Amniotic stem cell (primary cell): ENCODE results near the gene PLXNA2.

Source experiments
- DNase-seq: peaks from one replicate; lab custom pipeline; 2025; lab: John Stamatoyannopoulos, UW

Gene PLXNA2

DNA sequence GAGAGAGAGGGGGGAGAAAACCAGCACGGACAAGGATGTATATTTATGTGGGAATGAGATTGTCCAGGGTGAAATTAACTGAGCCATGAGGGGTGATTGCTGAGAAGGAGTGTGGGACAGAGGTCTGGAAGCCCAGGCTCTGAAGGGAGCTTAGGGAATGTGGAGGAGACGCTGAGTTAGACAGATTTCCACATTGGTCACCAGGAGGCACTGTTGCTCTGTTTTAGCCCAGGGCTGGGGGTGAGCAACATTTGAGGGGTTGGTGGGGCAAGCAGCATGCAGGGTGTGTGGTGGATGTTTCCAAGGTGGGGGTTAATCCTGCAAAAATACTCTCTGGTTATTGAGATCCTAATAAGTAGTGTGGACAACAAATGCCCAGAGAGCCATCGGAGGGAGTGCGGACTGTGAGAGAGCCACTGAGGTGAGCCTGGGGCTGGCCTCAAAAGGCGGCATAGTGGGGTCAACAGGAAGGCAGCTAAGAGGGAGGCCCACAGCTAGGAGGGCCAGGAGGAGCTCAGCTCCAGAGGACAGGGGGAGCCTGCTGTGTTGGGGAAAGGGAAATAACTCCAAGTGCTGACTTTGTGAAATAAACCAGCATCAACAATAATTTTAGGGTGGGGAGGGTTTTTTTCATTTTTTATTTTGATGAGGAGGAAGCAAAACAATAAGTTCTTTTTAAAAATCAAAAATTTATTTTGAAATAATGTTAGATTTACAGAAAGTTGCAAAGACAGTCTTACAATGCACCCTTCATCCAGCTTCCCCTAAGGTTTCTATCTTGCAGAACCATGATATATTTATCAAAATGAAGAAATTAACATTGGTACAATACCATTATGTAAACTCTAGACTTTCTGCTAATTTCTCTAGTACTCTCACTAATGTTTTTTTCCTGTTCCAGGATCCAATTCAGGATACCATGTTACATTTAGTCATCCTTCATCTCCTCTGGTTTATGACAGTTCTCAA lies 250.4 kb downstream of the PLXNA2 start:
- no peak for DNase-seq

DNA sequence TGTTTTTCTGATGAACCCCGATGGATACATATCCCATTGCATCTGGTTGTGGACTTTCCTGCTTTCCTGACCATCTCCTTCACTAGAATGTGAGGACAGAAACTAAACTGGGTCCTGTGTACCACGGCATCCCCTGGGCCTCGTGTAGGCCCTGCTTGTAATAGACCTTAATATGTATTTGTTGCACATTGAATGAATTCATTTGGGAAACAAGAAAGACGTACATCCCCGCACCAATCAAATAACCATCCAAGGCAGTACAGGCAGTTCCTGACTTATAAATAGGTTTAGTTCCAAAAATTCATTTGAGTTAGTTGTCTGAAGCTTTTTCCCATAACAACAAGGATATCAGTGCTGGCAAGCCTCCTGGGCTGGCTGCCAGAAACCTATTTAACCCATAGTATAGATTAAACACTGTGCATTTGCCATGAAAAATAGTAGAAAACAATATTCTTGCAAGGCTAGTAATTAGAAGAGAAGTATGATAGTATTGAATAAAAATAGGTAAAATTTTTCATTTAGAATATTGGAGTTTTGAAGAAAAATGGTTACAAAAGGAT lies 251.4 kb downstream of the PLXNA2 start:
- DNase-seq: no peak

DNA sequence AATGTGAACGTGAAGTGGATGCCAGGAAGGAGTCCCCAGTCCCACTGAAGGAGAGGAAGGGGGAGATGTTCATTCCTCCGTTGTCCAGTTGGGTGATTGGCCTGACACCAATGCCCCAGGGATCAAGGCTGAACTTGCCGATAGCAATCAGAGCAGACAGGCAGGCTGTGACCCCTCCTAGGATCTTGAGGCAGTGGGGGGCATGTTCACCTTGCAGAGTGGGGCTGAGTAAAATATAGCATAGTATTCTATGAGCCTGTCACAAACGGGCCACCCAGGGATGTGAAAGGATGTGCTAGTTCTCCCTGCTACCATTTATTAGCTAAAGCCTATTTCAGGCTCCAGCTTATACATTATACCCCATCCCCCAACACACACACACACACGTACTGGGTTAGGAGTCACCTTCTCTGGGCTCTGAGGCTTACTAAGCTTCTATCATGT lies 252.6 kb downstream of the PLXNA2 start:
- DNase-seq: no peak

DNA sequence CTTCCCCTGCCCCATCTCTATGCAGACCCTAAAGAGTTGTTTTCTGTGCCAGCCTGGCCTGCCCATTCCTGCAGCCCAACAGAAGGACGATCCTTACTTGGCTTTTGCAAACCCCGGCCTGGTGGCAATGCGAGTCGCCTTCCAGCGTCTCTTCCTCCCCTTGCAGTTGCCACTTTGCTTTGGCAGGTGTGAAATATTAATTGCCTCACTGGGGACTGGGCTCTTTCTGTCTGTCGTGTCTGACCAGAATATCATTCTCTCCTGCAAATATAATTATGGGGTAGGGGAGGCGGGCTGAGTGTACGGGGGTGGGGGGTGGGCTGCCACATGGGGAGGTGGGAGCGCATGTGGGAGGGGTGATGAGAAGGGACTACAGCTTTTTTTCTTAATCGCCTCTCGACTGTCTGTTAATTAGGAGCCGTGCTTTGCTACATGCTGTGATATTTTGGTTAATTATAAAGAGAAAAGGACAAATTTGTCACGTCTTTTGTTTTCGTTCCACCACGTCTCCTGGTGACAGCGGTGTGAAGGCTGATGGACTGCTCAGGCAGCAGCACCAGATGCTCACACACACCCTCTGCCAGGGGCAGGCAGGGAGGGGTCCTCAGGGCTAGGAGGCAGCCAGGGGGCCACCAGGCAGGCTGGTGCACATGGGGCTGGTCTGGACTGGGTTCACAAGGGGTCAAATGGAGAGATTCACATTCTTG lies 253.2 kb downstream of the PLXNA2 start:
- DNase-seq: no peak

DNA sequence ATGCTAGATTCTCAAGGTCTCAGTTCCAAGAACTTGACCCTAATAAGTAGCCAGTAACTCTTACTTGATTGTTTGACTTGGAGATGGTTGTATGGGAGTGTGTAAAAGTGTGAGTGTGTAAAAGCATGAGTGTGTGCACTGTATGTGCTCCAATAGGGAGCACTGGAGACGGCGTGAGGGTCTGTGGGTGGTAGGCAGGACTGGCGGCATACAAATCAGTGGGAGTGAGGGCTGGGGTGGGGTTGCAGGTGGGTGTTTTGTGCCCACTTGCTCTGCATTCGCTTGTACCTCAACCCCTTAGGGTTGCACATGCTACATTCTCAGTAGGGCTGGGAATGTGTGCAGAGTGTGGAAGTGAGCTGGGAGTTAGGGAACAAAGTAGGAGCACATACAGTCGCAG lies 253.7 kb downstream of the PLXNA2 start:
- no peak for DNase-seq

DNA sequence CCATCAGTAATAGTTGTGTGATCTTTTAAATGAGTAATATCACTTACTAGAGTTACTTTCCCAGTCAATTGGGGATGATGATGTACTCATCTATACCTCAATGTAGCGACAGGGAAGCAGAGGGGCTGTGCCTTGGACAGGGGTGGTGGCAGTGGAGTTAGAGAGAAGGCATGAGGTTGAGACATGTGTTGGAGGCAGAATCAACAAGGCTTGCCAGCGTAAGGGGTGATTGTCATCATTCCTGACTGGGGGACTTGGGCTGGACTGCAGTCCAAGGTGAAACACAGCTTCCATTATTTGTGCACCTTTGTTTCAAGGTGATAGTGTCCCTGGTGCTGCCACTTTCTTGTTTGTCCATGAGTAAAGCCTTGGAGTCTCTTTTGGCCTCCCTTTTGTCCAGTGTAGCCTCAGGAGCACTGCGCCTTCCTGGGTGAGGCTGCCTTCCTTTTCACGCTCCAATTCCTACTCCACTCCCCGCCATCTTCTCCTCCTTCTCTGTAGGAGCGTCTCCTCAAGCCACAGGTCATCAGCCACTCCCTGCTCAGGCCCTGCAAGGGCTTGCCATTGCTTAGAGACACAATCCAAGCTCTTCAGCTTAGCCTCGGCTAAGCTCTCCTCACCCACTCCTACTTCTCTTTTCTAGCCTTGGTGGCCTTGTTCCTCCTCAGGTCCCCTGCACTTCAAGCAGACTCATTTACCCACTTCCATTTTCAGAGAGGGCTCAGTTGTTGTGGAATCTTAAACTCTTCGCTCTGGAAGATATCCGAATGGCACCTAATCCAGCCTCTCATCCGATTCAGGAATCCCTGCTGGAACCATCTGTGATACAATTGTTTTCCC lies 255.6 kb downstream of the PLXNA2 start:
- DNase-seq: no peak

DNA sequence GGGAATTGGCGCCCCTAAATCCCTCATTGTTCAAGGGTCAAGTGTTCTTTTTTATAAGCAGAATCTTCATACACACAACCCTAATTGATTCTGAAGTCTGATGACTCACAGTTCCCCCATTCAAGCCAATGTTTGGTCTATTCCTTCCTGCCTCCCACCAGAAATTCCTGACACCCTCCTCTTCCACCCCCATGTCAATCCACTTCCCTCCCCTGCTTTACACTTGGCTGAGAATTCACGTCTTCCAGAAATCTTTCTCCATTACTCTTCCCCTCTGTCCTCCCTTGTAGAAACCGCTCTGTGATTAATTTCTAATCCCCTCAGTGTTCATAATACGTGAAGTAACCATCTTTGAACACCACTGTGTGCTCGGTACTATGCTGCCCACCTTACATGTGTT lies 257.0 kb downstream of the PLXNA2 start:
- no peak for DNase-seq

DNA sequence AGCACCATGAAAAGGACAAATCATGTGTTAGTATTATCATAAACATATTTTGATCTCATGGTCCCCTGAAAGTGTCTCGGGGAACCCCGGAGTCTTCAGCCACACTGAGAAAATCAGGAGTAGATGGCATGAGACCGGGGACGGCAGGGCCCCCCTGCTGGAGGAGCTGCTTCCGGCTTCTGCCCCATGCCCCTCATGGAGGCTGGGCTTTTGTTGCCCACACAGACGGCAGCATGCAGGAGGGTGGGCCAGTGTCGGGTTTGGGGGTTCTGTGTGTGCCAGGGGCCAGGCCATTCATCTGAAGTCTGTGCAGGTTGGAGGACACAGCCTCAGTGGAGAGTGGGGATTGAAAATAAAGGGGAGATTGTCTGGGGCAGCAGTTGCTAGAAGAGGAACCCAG lies 258.2 kb downstream of the PLXNA2 start:
- no peak for DNase-seq

DNA sequence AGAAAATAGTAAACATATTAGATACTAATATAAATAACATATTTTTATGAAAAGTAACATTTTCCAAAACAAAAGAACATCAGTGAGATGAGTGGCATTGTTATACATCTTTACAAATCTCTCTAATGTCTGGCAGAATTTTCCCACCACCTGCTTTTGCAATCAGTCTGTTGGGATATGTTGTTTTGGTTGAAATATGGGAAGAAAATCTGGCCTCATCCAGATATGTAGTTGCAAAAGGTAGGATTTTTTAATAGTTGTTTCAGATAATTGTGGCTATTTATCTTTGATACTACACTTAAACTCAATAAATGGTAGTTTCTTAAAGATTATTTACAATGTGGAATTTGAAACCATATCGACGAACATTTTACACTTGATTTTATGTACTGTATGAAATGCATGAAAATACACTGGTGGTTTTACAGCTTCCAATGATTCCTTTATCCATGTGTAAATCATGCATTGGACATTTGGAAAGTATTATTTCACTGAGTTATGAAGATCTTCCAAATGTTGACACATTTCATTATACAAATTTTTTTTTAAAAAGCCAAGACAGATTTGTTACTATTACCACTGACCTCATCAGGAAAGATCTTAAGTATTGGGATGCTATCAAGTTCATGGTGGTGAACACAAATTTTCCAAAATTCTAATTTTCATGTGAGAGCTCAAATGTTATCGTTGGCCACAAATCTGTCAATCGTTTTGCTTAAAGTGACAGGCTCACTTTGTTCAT lies 259.2 kb downstream of the PLXNA2 start:
- DNase-seq: no peak

DNA sequence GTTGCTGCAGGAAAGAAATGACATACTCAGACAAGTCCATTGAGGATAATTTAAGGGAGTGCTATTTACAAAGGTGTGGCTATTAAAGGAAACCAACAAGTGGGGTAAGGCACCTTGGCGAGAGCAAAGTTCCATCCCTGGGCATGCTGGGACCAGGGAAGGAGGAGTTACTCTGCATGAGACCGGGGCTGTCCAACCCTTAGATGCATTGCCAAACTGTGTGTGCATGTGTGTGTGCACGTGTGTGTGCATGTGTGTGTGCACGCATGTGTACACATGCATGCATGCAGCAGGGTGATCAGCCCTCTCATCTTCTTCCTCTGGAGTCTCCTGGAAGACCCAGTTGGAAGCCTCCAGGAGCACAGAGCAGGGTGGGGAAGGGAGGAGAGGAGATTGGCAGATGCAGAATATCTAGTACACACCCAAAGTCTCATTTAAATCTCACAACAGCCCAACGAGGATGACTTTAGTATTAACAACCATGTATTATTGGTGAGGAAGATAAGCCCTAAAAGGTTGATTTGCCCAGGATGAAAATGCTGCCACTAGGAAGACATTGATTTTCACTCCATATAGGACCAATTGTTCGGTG lies 261.0 kb downstream of the PLXNA2 start:
- no peak for DNase-seq

DNA sequence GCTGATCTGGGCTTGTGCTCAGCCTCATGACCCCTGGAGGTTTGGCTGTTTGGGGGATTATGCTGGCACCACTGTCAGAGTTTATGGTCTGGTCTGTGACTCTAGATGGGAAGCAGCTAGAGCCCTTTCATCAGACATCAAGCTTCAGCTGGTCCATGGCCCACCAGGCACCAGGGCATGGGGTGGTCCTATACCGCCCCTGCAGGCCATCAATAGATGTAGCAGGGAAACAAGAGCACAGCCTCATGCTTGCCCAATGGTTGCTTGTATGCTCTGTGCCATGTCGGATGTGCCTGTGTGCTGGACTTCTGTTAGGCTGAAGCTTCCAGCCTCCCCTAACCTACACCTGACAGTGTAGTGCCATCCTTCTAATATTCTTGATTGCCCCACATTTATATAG lies 262.2 kb downstream of the PLXNA2 start:
- no peak for DNase-seq

DNA sequence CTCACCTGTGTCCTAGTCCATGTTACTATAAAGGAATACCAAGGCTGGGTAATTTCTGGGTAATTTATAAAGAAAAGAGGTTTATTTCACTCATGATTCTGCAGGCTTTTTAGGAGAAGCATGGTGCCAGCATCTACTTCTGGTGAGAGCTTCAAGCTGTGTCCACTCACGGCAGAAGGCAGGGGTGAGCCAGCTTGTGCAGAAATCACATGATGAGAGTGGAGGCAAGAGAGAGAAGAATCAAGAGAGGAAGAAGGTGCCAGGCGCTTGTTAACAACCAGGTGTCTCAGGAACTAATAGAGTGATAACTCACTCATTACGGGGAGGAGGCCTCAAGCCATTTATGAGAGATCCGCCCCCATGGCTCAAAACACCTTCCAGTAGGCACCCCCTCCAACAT lies 265.7 kb downstream of the PLXNA2 start:
- DNase-seq: no peak

DNA sequence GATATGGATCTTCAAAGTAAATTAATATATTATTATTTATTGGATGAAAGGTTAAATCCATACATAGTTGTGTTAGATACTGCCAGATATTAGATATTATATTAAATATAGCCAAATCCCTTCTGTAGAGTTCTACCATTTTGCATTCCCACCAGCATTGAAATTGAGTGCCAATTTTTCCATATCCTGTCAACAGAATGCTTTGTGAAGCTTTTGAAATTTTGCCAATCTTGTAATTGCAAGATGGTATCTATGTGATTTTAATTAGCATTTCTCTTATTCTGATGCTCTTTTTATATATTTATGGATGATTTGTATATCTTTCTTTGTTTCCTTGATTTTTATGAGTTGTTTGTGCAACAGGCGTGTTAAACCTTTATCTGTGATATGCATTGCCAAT lies 266.3 kb downstream of the PLXNA2 start:
- DNase-seq: no peak

DNA sequence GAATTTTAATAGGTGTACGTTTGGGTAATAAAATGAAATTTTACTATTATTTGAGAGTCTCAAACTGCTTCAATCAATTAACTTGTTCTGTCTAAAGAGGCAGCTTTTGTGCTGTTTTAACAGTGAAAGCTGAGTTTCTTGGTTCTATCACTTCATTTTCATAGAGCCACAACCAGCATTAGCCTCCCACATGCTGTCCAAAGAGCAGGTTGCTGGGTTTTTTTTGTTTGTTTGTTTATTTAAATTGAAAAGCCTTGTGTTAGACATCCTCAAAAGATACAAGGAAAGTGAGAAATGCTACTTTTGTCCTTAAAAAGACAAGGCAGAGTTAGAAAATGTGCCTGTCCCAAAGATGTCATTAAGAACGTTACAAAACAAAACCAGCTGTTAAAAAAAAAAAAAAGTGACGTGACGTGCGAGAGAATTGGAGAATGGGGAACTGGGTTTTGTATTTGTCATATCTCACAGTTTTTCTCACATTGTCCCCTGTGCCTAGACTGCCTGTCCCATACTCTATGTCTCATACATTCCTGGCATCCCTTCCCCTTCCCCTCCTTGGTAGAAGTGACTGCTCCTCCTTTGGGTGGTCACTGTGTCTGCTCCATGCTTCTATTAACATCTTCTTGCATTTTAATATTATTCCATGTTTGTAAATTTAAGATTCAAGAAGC lies 270.2 kb downstream of the PLXNA2 start:
- no peak for DNase-seq

DNA sequence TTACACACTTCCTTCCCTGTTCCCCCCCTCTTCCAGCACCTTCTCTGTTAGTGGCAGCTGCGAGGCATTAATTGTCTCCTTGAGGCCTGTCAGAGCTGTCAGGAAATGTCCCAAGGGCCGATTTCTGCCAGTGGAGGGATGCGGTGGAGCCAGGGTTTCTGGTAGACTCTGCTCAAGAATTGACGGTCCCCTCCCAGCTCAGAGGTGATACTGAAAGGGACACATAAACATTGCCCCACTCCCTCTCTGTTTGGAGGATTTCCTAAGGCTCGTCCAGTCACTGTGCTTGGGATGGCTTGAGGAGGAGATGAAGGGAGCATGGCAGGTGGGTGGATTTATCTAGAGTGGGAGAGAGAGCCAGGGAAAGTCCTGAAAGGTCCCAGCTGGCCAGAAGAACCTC lies 271.8 kb downstream of the PLXNA2 start:
- no peak for DNase-seq
